ENCODE measurements around the gene OCLN.

DNA sequence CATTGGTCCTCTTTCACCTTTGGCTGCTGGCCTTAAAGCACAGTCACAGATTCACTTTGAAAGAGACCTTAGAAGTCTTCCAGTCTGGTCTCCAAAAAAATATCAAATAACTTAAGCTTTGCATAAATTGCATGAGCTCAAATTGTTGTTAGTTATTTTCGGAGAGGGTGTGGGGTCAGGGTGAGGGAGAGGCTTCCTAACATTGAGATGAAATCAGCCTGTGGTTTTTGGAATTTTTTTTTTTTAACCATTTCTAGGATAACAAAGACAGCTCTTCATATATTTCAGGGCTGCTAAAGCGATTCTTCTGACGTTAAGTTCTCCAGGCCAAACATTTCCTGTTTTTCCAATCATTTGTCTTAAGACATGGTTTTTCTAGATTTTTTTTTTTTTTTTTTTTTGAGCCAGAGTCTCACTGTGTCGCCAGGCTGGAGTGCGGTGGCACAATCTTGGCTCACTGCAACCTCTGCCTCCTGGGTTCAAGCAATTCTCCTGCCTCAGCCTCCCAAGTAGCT is 4.5 kb downstream of the OCLN start:
- TF ChIP-seq FOXM1 (IDR thresholded peaks at IDR 0.05; ENCODE audit: borderline replicate concordance): no peak
- TF ChIP-seq TARDBP (IDR thresholded peaks at IDR 0.05): no peak
- TF ChIP-seq ZNF384 (IDR thresholded peaks at IDR 0.05): no peak
- TF ChIP-seq, protein P1, sequence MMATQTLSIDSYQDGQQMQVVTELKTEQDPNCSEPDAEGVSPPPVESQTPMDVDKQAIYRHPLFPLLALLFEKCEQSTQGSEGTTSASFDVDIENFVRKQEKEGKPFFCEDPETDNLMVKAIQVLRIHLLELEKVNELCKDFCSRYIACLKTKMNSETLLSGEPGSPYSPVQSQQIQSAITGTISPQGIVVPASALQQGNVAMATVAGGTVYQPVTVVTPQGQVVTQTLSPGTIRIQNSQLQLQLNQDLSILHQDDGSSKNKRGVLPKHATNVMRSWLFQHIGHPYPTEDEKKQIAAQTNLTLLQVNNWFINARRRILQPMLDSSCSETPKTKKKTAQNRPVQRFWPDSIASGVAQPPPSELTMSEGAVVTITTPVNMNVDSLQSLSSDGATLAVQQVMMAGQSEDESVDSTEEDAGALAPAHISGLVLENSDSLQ (IDR thresholded peaks at IDR 0.05): no peak
- TF ChIP-seq NFRKB (IDR thresholded peaks at IDR 0.05): no peak
- no peak for TF ChIP-seq HDGF (IDR thresholded peaks at IDR 0.05; ENCODE audit: borderline replicate concordance)
